ENCODE measurements around the gene OTUD7B. TPM values are rescaled to one million over a fixed set of nuclear protein-coding genes. Genes with fewer than 3 reads are reported as not detected.

OTUD7B gene
- total and polyA plus RNA-seq, 2 donors (not counting 1 experiment from before 2014, with no cell fraction given), result 0.40 to 3.3 TPM

- H3K9ac ChIP-seq (ENCODE audit: low read length), result no peak overlapping the region
- no peaks in the 10 kb centered on the region for H4K20me1 ChIP-seq (ENCODE audit: control insufficient read depth, insufficient read depth, low read length, poor library complexity, severe bottlenecking)
- no peaks in the 10 kb centered on the region for H3K79me2 ChIP-seq (ENCODE audit: control insufficient read depth, insufficient read depth, low read length)
- 94% methylated on average over 3 of the region's 4 CpGs for WGBS (ENCODE audit: insufficient coverage)
- Mint-ChIP-seq H3K4me3 (no peak overlapping the region), H3K27ac (no peak overlapping the region), H3K27me3 (peaks cover 51% of the 10 kb centered on the region), H3K4me1 (no peaks in the 10 kb centered on the region), H3K9me3 (ENCODE audit: insufficient read depth) (no peaks in the 10 kb centered on the region)
- no peak for ATAC-seq (ENCODE audit: low read depth)
- H3K4me3 ChIP-seq (ENCODE audit: control extremely low read depth in 1 of 5, extremely low read depth in 1 of 5, insufficient read depth in 1 of 5, low read depth in 2 of 5, low read length in 4 of 5), result no peak overlapping the region
- no peaks in the 10 kb centered on the region for H3K4me1 ChIP-seq (ENCODE audit: control insufficient read depth in 2 of 2, insufficient read depth in 2 of 2, low read length in 2 of 2)
- no peak overlapping the region for H3K4me2 ChIP-seq (replicated peaks; ENCODE audit: low read depth, low read length, poor library complexity, severe bottlenecking)
- POLR2A ChIA-PET, result no interaction called here
- H3K9me3 ChIP-seq (ENCODE audit: control extremely low read depth in 1 of 3, control insufficient read depth in 2 of 3, insufficient read depth in 1 of 3, low read length in 2 of 3), result no peaks in the 10 kb centered on the region
- no peak overlapping the region for H3K27ac ChIP-seq (ENCODE audit: low read length in 2 of 2)
- intact Hi-C loops (cut with micrococcal nuclease), result no loop called here
- no peak for TF ChIP-seq EZH2 (IDR thresholded peaks at IDR 0.05; ENCODE audit: borderline replicate concordance, insufficient read depth, low read depth, low read length, poor library complexity, severe bottlenecking)
- no peak for TF ChIP-seq CTCF (IDR thresholded peaks at IDR 0.05)
- H2AFZ ChIP-seq (ENCODE audit: insufficient read depth, low read depth, low read length, poor library complexity, severe bottlenecking), result no peak overlapping the region
- peaks cover 0 to 27% (median 5%) of the 10 kb centered on the region in 4 experiments for H3K27me3 ChIP-seq (replicated peaks in 1 of 4; ENCODE audit: control extremely low read depth in 1 of 4, control insufficient read depth in 3 of 4, insufficient read depth in 4 of 4, low read length in 3 of 4)
- no peaks in the 10 kb centered on the region for H3K36me3 ChIP-seq (replicated peaks in 1 of 2; ENCODE audit: control extremely low read depth in 1 of 2, control insufficient read depth in 1 of 2, extremely low read depth in 1 of 2, insufficient read depth in 2 of 2, low read length in 1 of 2)
- CTCF ChIA-PET, result interaction anchor here (1.0 to 1.1 kb wide), 3 partner anchors 9 to 24 kb away, joined by 3 to 4 read pairs (median 3); no protein-coding TSS in a partner anchor
- no peak for DNase-seq
These were observed 23.8 kb downstream of the OTUD7B start for GRCh38 chr1:149986486-149987296.

- ATAC-seq (ENCODE audit: low read depth) (no peak), DNase-seq (no peak)
- Histone ChIP-seq H3K9me3 (ENCODE audit: control extremely low read depth in 1 of 3, control insufficient read depth in 2 of 3, insufficient read depth in 1 of 3, low read length in 2 of 3) (no peaks in the 10 kb centered on the region), H3K4me2 (replicated peaks; ENCODE audit: low read depth, low read length, poor library complexity, severe bottlenecking) (no peak overlapping the region), H3K36me3 (replicated peaks in 1 of 2; ENCODE audit: control extremely low read depth in 1 of 2, control insufficient read depth in 1 of 2, extremely low read depth in 1 of 2, insufficient read depth in 2 of 2, low read length in 1 of 2) (no peaks in the 10 kb centered on the region), H3K79me2 (ENCODE audit: control insufficient read depth, insufficient read depth, low read length) (no peaks in the 10 kb centered on the region), H4K20me1 (ENCODE audit: control insufficient read depth, insufficient read depth, low read length, poor library complexity, severe bottlenecking) (no peaks in the 10 kb centered on the region), H3K9ac (ENCODE audit: low read length) (no peak overlapping the region), H3K27me3 (replicated peaks in 1 of 4; ENCODE audit: control extremely low read depth in 1 of 4, control insufficient read depth in 3 of 4, insufficient read depth in 4 of 4, low read length in 3 of 4) (peaks cover 0 to 5% (median 0%) of the 10 kb centered on the region in 4 experiments), H3K4me3 (ENCODE audit: control extremely low read depth in 1 of 5, extremely low read depth in 1 of 5, insufficient read depth in 1 of 5, low read depth in 2 of 5, low read length in 4 of 5) (no peak overlapping the region), H3K4me1 (ENCODE audit: control insufficient read depth in 2 of 2, insufficient read depth in 2 of 2, low read length in 2 of 2) (no peaks in the 10 kb centered on the region), H2AFZ (ENCODE audit: insufficient read depth, low read depth, low read length, poor library complexity, severe bottlenecking) (no peak overlapping the region), H3K27ac (ENCODE audit: low read length in 2 of 2) (no peak overlapping the region)
- intact Hi-C loops (cut with micrococcal nuclease), result no loop called here
- Mint-ChIP-seq H3K4me1 (peaks cover 5% of the 10 kb centered on the region), H3K9me3 (ENCODE audit: insufficient read depth) (no peaks in the 10 kb centered on the region), H3K4me3 (no peak overlapping the region), H3K27me3 (peaks cover 28% of the 10 kb centered on the region), H3K27ac (no peak overlapping the region)
- 94% methylated on average over 2 of the region's 3 CpGs for WGBS (ENCODE audit: insufficient coverage)
- ChIA-PET CTCF (no interaction called here), POLR2A (no interaction called here)
- no peak for TF ChIP-seq EZH2 (IDR thresholded peaks at IDR 0.05; ENCODE audit: borderline replicate concordance, insufficient read depth, low read depth, low read length, poor library complexity, severe bottlenecking)
- no peak for TF ChIP-seq CTCF (IDR thresholded peaks at IDR 0.05)
These were observed 30.5 kb downstream of the OTUD7B start for GRCh38 chr1:149979972-149980540.

All from B cell (primary cell).